M059J (cell line): ENCODE measurements around the gene DCXR. TPM values are rescaled to one million over a fixed set of nuclear protein-coding genes. Genes with fewer than 3 reads are reported as not detected.

ENCODE experiments used
- DNase-seq: peaks from one replicate; pipeline ENCODE4 v3.0.0-alpha.2; 2012; ENCODE audit warnings: low read depth
- total RNA-seq: library from RNA; depleted of rRNA; stranded (reverse); fragments of >200 nt; shearing (Covaris generic); gene quantifications from 2 replicates; pipeline ENCODE4 v1.2.3, GENCODE V29; 2014

The DCXR gene
- total RNA-seq, 1 experiment from 2014 or later, result 117 TPM

DNA sequence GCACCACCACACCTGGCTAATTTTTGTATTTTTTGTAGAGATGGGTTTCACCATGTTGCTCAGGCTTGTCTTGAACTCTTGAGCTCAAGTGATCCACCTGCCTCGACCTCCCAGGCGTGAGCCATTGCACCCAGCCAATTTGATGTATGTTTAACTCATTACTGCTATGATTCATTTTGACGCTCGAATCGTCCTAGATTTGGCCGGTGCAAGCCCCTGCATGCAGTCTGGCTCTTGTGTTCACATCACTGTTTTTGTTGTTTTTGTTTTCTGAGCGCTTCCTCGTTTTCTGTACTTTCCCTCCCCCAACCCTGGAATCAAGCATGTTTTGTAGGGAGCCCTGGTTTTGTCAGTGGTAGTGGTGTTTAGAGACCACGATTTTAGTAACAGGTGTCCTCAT, 35.9 kb upstream of the DCXR start:
- DNase-seq, result no peak

GRCh38 chr17:82072827-82073226, 35.3 kb upstream of the DCXR start:
- DNase-seq, result no peak

DNA sequence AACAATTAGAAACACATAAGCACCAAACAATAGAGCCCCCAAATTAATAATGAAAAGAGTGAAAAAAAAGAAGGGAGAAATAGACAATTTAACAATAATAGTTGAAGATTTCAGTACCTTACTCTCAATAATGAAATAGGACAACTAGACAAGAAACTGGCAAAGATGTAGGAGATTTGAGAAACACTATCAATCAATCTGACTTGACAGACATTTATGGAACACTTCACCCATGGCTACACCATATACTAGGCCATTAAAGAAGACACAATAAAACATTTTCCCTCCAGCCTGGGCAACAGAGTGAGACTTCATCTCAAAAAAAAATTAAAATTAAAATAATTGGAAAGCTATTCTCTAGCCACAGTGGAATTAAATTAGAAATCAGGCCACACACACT, 33.1 kb upstream of the DCXR start:
- no peak for DNase-seq

GRCh38 chr17:82065638-82066303, 28.3 kb upstream of the DCXR start, which contains the start of gene DUS1L:
Gene DUS1L, minus strand, starts transcription at chr17:82065804. Its CDS starts 745 bp downstream, at chr17:82065059.
- DNase-seq, result peak; percentile 28

- DNase-seq, result no peak
Observed at GRCh38 chr17:82065193-82065637, 27.7 kb upstream of the DCXR start.

DNA sequence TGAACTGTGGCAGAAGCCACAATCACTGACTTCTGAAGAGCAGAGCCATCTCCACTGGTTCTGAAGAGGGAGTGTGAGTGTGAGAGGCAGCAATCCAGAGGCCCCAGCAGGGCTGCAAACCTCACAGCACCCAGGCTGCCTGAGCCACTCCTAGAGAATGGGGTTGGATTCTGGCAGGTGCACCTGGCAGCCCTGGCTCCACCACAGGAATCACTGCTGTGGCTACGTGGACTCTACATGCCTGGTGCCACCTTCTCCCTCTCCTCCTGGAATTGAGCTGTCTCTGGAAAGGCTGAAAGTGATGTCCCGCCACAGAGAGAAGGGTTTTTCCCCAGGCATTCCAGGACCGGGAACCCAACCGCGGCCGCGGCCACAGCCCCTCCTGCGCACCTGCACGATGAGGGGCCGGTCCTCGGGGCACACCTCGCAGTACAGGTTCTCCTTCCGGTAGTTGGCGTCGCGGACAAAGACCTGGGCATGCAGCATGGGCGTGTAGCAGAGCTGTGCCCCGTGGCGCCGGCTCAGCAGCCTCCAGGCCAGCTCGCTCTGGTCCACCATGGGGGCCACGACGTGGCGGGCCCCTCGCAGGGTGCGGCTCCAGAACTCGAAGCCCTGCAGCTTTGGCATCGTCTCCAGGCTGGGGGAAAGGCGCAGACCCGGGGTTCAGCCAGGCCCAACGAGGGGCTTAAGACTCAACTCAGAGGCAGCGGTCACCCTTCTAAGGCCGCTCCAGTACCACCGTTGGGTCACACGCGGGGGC, 27.1 kb upstream of the DCXR start:
- no peak for DNase-seq

DNA sequence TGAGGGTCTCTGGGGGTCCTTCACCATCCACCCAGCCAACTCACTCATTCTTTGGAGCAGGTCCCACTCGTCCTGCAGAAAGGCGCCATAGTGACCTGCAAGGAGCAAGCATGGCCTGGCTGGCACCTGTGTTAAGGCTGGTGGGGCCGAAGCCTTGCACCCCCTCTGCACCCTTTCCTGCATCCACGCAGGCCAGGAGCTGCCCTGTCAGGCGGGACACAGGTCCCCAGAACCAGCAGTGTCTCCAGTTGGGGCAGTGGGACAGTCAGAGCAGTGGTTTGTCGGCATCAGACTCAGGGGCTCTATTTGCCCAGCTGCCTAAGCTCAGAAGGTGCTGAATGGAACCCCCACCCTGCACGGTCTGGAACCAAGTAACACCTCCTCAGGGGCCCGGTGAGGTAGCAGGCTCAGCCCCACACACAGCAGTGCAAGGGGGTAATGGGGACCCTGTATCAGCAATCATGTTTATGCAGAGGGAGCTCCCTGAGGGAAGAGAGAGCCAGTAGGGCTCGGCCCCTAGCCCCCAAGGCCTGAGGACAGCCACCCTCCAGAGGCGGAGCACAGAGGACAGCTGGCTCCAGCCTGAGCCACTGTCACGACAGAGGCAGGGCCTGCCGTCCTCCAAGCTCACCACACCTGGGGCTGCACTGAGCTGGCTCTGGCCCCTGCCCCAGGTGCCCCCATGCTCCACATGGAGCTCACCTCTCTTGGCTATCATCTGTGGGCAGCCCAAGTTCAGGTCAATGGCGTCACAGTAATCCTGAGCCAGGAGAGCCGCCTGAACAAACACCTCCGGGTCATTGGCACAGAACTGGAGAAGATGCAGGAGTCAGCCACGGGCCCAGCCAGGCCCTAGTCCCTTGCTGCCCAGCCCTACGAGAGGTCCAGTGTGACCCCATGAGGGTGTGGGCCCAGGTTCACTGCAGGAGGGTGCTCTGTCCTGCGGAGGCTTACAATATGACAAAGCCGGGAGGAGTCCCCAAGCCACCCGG, 26.2 kb upstream of the DCXR start:
- no peak for DNase-seq

DNA sequence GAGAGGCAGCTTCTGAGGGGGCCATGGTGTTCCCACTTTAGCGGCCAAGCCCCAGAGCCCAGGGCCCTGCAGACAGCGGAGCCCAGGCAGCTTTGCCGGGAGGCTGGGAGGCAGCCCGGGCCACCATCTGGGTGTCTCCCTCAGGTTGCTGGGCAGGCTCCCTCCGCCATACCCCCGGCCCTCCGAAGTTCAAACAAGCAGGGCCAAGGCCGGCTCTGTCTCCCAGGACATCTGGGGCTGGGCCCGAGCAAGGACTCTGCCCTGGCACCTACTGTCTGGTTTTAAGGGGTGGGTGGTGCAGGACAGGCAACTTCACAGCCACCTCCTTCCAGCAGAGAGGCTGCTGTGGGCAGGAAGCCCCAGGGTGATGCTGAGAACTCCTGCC, 25.5 kb upstream of the DCXR start:
- no peak for DNase-seq

DNA sequence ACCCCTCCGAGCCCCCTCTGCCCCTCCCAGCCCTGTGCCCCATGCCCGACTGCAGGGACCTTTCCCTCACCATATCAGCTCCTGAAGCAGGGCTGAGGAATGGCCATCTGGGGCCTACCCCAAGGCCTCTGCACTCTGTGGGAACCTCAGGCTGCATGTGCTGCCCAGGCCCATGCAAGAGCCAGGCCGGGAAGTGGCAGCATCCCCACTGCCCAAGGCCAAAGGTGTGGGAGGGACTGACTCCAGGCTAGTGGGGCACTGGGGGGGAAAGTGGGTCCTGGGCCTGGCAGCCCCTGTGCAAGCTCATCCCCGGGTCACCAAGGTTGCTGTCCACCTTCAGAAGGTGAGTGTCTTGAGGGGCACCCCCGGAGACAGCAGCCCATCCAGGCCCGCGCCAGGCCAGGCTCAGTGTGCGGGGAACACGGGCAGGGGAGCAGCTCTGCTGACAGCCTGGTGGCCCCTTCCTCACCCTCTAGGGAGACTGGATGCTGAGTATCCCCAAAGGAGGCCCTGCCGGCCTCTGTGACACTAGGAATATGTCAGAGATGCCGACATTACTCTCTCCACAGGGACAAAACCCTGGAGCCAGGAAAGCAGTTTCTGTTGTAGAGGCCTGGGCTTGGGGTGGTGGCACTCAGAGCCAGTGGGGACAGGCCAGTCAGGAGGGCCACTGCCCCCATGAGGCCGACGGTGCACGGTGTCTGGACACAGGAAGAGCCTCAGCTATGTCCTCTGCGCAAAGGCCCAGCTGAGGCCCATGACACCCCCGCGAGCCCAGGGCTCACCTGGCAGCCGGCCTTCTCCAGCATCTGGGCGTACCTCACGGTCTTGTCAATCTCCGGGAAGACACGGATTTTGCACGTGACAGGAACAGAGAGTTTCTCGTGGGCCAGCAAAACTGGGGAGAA, 24.8 kb upstream of the DCXR start:
- no peak for DNase-seq

DNA sequence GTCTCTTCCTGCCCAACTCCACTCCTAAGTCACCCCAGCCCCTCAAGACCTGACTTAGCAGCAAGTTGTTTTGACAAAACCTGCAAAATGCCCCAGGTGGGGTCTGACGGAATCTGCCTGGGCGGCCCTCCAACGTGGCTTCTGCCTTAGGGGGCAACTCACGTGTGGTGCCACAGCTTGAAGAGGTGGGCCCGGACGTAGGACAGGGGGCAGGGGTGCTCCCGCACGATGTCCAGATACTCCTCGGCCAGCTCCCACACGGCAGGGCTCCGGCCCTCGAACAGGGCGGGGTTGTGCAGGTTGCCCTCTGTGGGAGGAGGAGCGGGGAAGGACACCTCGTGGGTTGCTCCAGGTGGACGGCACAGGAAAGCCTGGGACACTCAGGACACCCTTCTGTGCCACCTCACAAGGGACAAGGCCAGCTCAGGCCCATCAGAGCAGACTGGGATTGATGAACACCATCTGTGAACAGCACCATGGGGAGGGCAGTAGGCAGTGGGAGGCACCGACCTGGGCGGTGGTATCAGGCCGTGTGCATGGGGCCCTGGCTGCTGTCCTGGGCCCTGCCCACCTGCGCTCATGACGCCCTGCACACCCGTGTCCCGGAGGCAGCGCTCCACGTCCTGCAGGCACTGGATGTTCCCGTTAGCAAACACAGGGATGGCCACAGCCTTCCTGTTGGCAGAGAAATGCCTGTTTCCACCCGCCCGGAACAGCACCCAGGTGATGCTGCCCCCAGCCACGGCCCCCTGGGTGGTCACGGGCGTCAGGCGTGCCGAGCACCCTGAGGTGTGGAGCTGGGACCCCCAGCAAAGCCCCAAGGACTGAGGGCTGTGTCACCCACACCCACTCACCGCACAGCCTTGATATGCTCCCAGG, 23.8 kb upstream of the DCXR start:
- DNase-seq, result no peak

DNA sequence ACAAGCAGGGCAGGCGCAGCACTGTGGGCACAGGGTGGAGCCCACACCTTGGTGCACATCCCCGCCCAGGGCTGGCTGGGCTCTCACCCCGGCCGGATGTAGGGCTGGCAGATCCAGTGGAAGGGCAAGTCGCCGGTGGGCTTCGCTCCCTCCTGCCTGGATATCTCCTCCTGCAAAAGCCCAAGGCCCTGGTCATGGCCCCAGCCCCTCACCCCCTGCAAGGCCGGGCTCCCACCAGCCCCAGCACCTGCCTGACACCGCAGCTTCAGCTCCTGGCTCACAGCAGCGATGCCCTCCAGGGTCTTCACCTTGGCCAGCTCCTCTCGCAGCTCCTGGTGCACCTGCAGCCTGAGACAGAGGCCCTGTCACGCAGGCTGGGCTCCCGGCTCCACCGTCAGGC, 23.1 kb upstream of the DCXR start:
- DNase-seq, result no peak

DNA sequence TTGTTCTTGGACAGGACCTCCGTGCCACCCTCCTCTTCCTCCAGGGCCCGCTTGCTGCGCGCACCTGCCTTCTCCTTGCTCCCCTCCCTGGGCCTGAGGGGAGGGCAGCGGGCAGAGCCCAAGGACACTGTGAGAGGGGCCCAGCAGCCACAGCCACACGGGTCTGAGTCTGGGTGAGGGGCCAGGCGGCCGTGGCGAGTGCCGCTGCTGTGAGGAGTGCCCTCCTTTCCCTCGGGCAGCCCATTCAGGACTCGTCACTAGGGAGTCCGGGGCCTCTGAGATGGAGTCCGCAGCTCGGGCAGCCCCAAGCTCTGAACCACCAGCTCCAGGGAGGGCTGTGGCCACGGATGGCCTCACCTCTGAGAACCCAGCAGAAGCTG, 22.5 kb upstream of the DCXR start:
- no peak for DNase-seq

DNA sequence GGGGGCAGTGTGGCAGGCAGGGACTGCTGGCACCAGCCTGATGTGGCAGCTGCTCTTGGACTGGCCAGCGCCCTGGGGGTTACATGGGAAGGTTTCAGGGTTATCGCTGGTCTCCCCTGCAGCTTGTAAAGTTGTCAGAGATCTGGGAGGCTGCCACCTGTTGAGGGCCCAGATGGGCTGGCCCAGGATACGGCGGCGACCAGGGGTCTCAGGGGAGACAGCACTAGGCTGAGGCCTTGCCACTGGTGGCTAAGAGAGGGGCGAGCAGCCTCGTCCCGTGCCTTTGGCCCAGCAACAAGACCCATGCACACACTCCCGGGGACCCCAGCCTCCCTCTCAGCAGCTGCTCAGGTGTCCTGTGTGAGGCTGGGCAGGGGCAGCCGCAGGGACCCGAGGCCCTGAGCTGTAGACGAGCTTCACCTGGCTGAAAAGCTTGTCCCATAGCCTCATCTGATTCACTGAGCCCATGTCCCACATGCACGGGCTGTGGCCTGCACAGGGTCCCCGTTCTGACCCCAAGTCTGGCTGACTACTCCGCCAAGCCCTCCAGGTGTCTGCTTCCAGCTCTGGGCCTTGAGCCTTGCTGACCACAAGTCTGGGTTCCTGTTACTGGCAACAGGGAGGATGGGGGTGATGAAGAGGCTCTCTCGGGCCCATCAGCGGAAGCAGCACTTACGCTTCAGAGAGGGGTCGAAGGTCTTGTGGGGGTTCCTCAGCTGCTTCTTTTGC, 21.9 kb upstream of the DCXR start:
- no peak for DNase-seq

GRCh38 chr17:82058855-82059249, 21.4 kb upstream of the DCXR start:
- DNase-seq, result no peak

DNA sequence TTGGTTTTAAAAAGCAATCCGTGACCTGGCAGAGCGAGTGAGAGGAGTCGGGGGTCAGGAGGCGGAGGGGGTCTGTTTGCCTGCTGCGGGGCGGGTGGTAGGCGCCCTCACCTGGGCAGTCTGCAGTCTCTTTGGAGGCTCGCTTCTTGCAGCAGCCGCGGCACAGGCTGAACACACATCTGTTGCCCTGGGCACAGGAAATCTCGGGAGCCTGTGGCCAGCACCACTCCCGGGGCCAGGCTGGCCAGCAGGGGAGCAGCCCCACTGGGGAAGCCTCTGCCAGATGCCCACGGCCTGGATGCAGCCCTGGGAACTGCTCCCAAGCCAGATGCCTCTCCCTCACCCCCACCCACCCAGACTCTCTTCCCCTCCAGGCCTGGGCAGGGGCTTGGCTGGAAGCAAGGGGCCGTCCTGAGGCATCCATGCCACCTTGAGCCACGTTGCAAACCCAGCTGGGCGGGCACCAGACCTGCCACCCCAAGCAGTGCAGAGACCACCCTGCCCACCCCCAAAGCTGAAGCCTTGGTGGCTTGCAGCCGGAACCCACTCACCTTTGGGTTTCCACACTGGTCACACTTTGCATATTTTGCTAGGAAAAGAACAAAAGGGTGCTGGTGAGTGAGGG, 20.8 kb upstream of the DCXR start:
- no peak for DNase-seq

DNA sequence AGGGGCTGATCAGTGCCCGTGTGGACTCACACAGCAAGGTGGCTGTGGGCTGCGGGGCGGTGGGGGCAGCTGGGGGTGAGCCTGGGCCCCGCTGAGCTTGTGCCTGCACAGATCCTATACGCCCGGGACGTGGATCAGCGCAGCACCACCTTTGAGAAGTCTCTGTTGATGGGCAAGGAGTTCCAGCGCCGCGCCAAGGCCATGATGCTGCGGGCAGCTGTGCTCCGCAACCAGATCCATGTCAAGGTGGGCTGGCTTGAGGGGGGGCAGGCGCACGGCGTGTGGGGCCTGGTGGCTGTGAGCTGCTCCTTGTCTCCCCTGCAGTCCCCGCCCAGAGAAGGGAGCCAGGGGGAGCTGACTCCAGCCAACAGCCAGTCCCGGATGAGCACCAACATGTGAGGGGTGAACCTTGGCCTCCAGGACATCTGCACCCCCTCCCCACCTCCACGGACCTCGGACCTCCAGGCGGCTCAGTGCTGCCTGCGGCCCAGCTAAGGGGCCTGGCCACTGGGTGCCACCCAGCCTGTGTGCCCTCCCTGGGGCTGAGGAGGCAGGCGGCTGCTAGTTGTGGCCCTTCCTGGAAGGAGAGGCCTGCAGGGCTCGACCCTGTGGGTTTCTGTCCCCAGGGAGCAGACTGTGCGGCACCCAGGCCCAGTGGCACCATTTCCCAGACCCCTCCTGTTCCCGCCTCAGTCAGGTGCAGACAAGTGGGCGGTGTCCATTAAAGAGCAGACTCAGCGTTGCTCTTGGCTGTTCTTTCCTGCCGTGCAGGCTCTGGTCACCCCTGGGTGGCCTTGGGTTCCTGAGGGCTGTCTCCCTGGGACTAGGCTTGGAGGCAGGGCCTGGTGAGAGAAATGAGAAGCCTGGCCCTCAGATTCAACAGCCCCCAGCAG, 19.5 kb upstream of the DCXR start:
- no peak for DNase-seq

DNA sequence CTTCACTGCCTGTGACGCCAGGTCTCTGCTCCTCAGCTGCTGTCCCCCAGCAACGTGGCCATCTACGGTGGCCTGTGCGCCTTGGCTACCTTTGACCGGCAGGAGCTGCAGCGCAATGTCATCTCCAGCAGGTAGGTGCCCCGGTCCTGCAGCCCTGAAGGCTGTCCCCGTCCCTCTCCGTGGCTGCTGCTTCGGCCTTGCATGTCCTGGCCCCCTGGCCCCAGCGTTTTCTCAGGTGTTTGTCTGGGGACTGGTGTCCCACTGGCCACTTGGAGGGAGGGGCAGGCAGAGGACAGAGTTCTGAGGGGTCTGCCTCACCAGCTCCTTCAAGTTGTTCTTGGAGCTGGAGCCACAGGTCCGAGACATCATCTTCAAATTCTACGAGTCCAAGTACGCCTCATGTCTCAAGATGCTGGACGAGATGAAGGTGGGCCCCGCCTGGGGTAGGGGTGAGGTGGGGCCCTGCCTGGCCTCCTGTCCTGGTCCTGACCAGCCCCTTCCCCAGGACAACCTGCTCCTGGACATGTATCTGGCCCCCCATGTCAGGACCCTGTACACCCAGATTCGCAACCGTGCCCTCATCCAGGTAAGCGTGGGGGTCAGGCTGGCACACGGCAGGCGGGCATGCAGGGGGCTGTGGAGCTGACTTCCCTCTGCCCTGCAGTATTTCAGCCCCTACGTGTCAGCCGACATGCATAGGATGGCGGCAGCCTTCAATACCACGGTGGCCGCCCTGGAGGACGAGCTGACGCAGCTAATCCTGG, 18.6 kb upstream of the DCXR start:
- no peak for DNase-seq
